HG03354 (cell line): ENCODE results near the gene KRT83.
A peak's percentile ranks its signal among the peaks of the same experiment; 100 is the strongest.
"Not testable (repeated sequence)": the region's sequence is repeated elsewhere in the genome, so short reads cannot be mapped to it uniquely, and the experiment has no call there.

Experiments used
- ATAC-seq: cut with Tn5 transposase; IDR thresholded peaks from one replicate; pipeline ENCODE4 v1.9.1; 2021; ENCODE audit warnings: mild to moderate bottlenecking; ENCODE audit not compliant: unreplicated experiment, poor library complexity, severe bottlenecking

The KRT83 gene

DNA sequence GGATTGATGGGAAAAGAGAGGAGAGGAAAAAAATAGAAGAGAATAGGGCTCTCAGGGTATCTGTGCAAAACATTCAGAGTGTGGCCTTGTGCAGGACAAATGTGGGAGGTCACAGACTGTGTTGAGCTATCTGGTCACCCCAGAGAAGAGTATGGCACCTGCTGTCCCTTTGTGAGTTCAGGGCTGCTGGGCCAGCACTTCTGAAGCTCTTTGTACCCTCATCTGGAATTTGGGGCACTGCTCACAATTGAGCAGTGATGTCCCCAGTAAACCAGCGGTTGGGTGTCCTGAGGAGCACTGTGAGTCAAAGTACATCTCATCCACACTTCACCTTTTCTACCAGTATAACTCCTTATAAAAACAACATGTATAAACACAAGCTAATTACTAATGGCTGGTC is 27.3 kb downstream of the KRT83 start:
- ATAC-seq: no peak

- no peak for ATAC-seq
These were observed 29.8 kb downstream of the KRT83 start, which contains the start of gene KRT81 for GRCh38 chr12:52291267-52291935. TSS of gene KRT81 (minus strand) at chr12:52291534. CDS start at chr12:52291465, 69 bp downstream.

DNA sequence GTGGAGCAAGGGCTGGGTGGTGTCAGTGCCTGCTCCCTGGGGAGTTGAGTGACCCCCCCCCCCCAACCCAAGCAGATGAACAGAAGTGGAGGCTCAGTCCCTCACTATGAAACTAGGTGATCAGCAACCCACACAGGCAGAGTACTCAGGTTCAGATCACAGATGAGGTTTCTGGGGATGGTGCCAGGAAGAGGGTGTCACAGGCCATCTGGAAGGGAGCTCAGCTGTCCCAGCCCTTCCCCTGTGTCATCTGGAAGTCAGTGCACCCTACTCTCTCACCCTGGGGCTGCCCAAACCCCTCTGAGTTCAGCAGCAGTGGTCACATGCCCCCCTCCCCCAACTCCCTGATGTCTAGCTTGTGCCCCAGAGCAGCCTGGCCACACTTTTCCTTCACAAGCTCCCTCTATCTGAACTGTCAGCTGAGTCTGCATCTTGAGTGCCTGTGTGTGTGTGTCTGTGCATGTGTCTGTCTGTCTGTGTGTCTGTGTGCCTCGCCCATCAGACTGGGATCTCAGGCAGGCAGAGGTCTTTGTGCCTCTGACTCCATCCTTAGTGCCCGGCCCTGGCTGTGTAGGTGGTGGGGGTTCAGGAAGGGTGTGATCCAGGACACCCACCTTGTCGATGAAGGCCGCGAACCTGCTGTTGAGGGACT is 30.6 kb downstream of the KRT83 start:
- ATAC-seq: not testable (repeated sequence)

DNA sequence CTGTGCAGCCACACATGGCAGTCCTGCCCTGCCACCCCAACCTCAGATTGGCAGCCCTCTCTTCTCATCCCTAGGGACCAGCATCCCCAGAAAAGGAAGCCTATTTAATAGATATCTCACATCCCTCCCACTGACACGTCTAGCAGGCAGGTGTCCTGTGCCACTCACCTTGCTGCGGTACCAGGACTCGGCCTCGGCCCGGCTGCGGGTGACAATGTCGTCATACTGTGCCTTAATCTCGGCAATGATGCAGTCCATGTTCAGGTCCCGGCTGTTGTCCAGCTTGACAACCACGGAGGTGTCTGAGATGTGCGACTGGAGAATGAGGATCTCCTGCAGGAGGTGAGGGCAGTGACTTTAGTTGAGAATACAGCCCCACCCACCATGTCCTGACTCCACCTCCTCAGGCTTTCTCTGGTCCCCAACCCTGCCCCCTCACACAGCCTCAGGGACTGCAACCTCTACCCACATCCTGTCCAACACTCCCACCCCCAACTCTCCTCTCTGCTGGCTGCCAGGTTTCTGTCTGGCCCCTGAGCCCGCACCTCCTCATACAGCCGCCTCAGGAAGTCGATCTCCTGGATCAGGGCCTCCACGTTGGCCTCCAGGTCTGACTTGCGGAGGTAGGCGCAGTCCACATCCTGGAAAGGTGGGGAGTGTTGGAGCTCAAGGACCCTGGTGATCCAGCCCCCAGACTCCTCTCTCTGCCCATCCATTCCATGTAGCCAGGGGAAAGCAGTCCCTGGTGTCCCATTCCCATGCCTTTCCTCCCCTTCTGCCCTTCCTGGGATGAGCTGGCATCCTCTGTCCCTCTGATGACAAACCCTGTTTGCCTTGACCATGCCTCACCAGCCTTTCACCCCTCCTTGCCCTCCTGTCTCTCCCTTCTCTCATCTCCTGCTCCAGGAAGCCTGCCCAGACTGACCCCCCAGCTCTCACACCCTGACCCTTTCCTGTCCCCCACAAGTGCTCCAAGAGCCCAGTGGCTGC is 33.1 kb downstream of the KRT83 start:
- peak; percentile 97 for ATAC-seq

- not testable (repeated sequence) for ATAC-seq
These were observed 34.1 kb downstream of the KRT83 start for GRCh38 chr12:52286857-52287785.

DNA sequence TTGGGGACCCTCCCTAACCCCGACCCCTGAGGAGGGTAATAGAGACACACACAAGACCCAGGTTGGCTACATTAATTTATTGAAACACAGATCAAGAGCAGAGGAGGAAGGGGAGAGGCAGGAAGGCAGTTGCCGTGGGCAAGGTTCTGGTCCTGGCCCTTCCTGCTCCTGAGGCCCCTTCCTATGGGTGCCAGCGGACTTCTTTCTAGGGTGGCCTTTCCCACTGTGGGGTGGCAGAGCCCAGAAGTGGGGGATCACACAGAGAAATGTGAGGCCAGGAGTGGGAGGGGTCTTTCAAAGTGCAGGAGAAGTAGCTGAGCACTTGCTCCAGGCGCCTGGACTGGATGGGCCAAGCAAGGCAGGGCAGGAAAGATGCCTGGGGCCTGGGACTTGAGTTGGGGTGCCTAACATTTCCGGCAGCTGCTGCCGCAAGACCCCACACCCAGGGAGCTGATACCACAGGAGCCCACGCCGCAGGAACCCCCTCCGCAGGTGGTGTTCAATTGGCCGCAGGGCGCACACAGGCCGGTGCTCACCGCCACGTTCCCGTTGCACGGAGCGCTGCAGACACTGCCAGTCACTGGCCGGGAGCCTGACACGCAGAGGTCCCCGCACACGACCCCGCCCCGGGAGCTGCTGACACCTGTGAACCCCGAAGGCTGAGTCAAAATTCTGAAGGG is 35.2 kb downstream of the KRT83 start:
- ATAC-seq: no peak

- ATAC-seq: no peak
These were observed 35.9 kb downstream of the KRT83 start for GRCh38 chr12:52285172-52285745.

- ATAC-seq: no peak
These were observed 36.5 kb downstream of the KRT83 start for GRCh38 chr12:52284562-52285171.

- no peak for ATAC-seq
These were observed 40.2 kb downstream of the KRT83 start for GRCh38 chr12:52280796-52281560.

GRCh38 chr12:52280319-52280795 is 40.8 kb downstream of the KRT83 start:
- ATAC-seq: no peak

GRCh38 chr12:52279422-52280318 is 41.5 kb downstream of the KRT83 start:
- ATAC-seq: no peak

GRCh38 chr12:52278575-52279421 is 42.4 kb downstream of the KRT83 start:
- peak; percentile 79 for ATAC-seq

DNA sequence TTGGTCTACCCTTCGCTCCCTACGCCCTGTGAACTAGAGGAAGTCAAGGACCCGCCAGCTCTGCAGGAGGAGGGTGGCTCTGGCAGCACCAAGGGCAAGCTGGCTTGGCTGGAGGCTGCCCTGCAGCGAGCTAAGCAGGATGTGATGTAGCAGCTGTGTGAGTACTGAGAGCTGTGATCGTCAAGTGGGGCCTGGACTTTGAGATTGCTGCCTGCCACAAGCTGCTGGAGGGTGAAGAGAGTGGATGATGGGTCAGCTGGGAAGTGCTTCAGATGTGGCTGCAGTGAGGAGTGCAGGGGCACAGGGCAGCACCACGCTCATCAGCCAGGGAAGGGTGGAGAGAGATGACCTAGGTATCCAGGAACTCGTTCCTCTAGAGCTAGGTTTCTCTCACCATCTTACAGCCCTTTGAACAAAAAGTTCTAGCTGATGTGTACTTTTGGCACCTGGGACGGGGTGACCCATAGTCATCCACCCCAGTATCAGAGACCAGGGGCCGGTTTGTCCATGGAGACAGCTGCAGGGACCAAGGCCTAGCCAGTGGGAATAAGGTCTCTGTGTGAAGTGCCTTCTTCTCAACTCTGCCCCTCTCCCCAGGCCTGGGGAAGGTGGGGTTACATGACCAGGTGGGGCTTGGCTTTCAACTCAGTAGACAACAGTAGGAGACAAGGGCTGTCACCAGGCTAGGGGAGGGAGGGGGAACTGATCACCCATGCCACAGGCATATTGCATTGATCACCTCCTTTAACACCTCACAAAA is 43.5 kb downstream of the KRT83 start:
- ATAC-seq: no peak

DNA sequence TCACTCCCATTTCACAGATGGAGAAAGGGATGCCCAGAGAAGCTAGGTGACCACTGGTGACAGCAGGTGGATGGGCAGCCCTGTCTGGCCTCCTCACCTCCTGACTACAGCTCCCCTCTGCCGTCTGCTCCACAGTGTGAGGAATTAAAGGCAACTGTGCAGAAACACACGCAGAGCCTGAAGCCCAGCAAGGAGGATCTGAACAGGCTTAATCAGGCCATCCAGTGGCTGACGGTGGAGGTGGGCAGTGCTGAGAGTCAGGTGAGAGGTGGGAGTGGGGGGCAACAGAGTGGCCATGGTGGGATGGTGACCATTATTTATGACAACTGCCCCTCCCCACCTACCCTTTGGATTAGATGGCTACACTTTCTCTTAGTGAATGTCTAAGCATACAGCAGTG is 45.5 kb downstream of the KRT83 start:
- no peak for ATAC-seq
